MCF 10A (cell line): ENCODE data around the gene SEMA3G. TPM values are rescaled to one million over a fixed set of nuclear protein-coding genes. Genes with fewer than 3 reads are reported as not detected.

Experiments used
- BruUV-seq: library from RNA; stranded (reverse); fragments of 400-500 nt; replicated peaks from 2 replicates; lab custom pipeline; 2021; lab: Mats Ljungman, UMichigan
- CTCF ChIA-PET: fragments of 300-600 bp; sonication (Branson Sonifier 250); formaldehyde crosslinking; extraction: SDS; loops from one replicate; lab custom pipeline; 2021; ENCODE audit warnings: antibody characterized with exemption, inconsistent platforms; lab: Yijun Ruan, JAX
- POLR2A ChIA-PET: fragments of 300-600, 350-650 bp; sonication (Branson Sonifier 250); formaldehyde crosslinking; extraction: SDS; loops from one replicate; lab custom pipeline; 2020; ENCODE audit warnings: antibody characterized with exemption, inconsistent platforms; lab: Yijun Ruan, JAX
- DNase-seq: peaks from one replicate; pipeline ENCODE4 v3.0.0-alpha.2; 2018; ENCODE audit not compliant: unreplicated experiment
- H3K27ac Mint-ChIP-seq: one replicate; pipeline ENCODE4 v1.8.0; 2022; ENCODE audit warnings: mild to moderate bottlenecking, low read depth, mixed read lengths; ENCODE audit not compliant: unreplicated experiment
- H3K27me3 Mint-ChIP-seq: one replicate; pipeline ENCODE4 v1.8.0; 2022; ENCODE audit warnings: mixed read lengths; ENCODE audit not compliant: insufficient read depth, unreplicated experiment
- H3K36me3 Mint-ChIP-seq: one replicate; pipeline ENCODE4 v1.8.0; 2022; ENCODE audit warnings: mild to moderate bottlenecking, moderate library complexity, mixed read lengths; ENCODE audit not compliant: insufficient read depth, unreplicated experiment
- H3K4me1 Mint-ChIP-seq: one replicate; pipeline ENCODE4 v1.8.0; 2022; ENCODE audit warnings: mixed read lengths; ENCODE audit not compliant: insufficient read depth, unreplicated experiment
- H3K4me3 Mint-ChIP-seq: one replicate; pipeline ENCODE4 v1.8.0; 2022; ENCODE audit warnings: mild to moderate bottlenecking, moderate library complexity, mixed read lengths; ENCODE audit not compliant: unreplicated experiment
- H3K9me3 Mint-ChIP-seq: one replicate; pipeline ENCODE4 v1.8.0; 2022; ENCODE audit warnings: mixed read lengths; ENCODE audit not compliant: unreplicated experiment
- intact Hi-C: fragments of 100-400 bp; cut with micrococcal nuclease; formaldehyde crosslinking; loops from 2 replicates; pipeline ENCODE4 v1.14.1; 2022
- total RNA-seq: library from RNA; stranded (reverse); gene quantifications from 2 replicates; pipeline ENCODE4 v1.2.3, GENCODE V29; 2022
- TF ChIP-seq, protein P1 (sequence below): fragments of 200-600 bp; IDR thresholded peaks from one replicate; pipeline ENCODE4 v1.8.0; 2022; ENCODE audit warnings: antibody characterized with exemption, mild to moderate bottlenecking; ENCODE audit not compliant: unreplicated experiment

The SEMA3G gene
- total RNA-seq, 1 experiment from 2014 or later: 0.12 TPM

- no TSS peak for BruUV-seq
- peaks cover 42% of the 10 kb centered on the region for H3K36me3 Mint-ChIP-seq
- CTCF ChIA-PET: interaction anchor here (0.7 to 0.9 kb wide), 2 partner anchors 13 to 253 kb away, joined by 3 to 4 read pairs; no protein-coding TSS in a partner anchor
- no peaks in the 10 kb centered on the region for H3K4me1 Mint-ChIP-seq
- no peaks in the 10 kb centered on the region for H3K27me3 Mint-ChIP-seq
- TF ChIP-seq, protein P1, sequence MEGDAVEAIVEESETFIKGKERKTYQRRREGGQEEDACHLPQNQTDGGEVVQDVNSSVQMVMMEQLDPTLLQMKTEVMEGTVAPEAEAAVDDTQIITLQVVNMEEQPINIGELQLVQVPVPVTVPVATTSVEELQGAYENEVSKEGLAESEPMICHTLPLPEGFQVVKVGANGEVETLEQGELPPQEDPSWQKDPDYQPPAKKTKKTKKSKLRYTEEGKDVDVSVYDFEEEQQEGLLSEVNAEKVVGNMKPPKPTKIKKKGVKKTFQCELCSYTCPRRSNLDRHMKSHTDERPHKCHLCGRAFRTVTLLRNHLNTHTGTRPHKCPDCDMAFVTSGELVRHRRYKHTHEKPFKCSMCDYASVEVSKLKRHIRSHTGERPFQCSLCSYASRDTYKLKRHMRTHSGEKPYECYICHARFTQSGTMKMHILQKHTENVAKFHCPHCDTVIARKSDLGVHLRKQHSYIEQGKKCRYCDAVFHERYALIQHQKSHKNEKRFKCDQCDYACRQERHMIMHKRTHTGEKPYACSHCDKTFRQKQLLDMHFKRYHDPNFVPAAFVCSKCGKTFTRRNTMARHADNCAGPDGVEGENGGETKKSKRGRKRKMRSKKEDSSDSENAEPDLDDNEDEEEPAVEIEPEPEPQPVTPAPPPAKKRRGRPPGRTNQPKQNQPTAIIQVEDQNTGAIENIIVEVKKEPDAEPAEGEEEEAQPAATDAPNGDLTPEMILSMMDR: no peak
- intact Hi-C loops: no loop called here
- no peaks in the 10 kb centered on the region for H3K9me3 Mint-ChIP-seq
- POLR2A ChIA-PET: no interaction called here
- DNase-seq: no peak
- no peak overlapping the region for H3K27ac Mint-ChIP-seq
- H3K4me3 Mint-ChIP-seq: no peak overlapping the region
These were observed 40.0 kb upstream of the SEMA3G start for GRCh38 chr3:52484680-52485461.

- no TSS peak for BruUV-seq
- POLR2A ChIA-PET: interaction anchor here (1.1 kb wide), 1 partner anchor 27 kb away, joined by 3 read pairs; no protein-coding TSS in a partner anchor
- CTCF ChIA-PET: interaction anchor here (0.9 to 1.2 kb wide), 3 partner anchors 13 to 27 kb away, joined by 3 to 4 read pairs (median 4); no protein-coding TSS in a partner anchor
- TF ChIP-seq, protein P1: no peak
- DNase-seq: no peak
- Mint-ChIP-seq H3K36me3 (peaks cover 31% of the 10 kb centered on the region), H3K4me3 (no peak overlapping the region), H3K4me1 (no peaks in the 10 kb centered on the region), H3K9me3 (no peaks in the 10 kb centered on the region), H3K27me3 (no peaks in the 10 kb centered on the region), H3K27ac (no peak overlapping the region)
- intact Hi-C loops: no loop called here
These were observed 38.9 kb upstream of the SEMA3G start for GRCh38 chr3:52483577-52484381.

DNA sequence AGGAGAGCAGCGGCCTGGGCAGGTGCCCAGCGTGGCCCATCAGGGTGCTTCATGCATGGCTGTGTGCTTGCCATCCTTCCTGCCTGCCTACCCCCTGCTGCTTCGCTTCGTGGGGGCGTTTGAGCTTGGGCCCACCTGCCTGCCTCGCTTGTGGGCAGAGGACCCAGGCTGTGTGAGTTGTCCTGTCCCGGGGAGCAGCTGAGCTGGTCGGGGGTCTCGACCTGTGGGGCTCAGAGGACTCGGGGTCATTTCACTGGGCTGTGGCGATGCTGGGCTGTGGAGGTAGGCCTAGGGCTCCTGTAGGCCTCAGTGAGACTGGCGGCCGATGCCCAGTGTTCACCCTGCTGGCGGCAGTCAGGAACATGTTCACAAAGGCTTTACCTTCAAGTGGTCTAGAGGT is 38.2 kb upstream of the SEMA3G start:
- Mint-ChIP-seq H3K36me3 (peaks cover 34% of the 10 kb centered on the region), H3K27ac (no peak overlapping the region), H3K9me3 (no peaks in the 10 kb centered on the region), H3K4me1 (no peaks in the 10 kb centered on the region), H3K4me3 (no peak overlapping the region), H3K27me3 (no peaks in the 10 kb centered on the region)
- intact Hi-C loops: no loop called here
- ChIA-PET CTCF (interaction anchor here (0.9 to 1.2 kb wide), 4 partner anchors 10 to 26 kb away, joined by 3 to 5 read pairs (median 4); no protein-coding TSS in a partner anchor), POLR2A (interaction anchor here (1.1 kb wide), 1 partner anchor 26 kb away, joined by 3 read pairs; no protein-coding TSS in a partner anchor)
- TF ChIP-seq, protein P1: no peak
- BruUV-seq: no TSS peak
- no peak for DNase-seq
